GM18858 (cell line): ENCODE measurements around the gene PTPN20.

Source experiments
- ATAC-seq: cut with Tn5 transposase; IDR thresholded peaks from one replicate; pipeline ENCODE4 v1.9.1; 2021; ENCODE audit not compliant: unreplicated experiment

The PTPN20 gene

DNA sequence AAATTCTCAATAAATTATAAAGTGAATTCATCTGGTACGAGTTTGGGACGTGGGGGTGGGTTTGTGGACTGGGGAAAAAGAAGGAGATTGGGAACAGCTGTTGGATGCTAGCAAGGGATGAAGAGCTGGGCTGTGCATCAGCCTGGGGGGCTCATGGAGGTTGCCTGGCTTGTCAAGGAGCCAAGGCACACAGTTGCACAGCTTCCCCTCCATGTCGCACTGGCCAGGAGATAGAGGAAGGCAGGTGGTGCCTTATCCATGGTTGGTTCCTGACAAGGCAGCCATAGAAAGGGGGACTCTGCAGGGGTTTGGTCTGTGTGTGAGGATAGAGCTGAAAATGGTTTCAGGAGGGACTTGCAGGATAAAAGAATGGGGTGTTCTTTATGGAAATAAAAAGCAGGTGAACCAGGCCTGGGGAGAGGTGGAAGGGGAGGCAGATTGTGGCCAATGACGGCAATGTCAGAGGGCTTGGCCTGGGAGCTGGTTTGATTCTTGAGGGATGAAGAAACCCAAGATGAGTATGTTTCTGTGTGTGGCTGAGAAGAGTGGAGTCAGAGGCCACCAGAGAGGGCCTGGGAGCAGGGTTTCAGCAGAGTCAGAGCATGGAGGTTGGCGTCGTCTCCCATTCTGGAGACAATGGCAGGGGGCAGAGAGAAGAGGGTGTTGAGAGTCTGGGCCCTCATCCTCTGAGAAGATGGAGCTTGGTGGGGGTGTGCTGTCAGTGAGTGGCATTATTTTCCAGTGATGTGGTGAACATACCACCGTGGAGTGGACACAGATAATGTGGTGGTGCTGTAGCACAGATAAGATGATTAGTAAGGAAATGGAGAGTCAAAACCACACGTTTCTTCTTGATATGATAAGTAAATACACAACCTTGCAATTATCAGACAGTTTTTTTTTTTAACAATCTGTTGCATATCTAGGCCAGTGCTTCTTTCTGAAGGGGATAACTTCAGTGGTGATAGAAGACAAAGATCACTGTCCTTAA is 108.2 kb downstream of the PTPN20 start:
- ATAC-seq, result no peak

DNA sequence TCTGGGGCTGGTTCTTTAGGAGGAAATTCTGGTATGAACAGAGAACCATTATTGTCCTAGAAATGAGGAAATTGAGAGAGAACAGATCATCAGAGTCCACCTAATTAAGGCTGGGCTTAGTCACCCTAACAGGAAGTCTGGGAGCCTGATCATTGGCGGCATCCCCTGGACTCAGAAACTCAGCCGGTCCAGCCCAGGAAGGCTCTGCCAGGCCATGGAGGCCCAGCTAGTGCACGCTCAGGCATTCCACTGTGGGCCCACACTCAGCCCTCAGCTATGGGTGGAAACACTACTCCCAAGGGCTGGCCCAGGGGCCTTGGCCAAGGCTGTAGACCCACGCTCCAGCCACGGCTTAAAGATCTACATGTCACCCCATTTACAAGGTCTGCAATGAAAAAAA is 109.2 kb downstream of the PTPN20 start:
- ATAC-seq, result no peak

DNA sequence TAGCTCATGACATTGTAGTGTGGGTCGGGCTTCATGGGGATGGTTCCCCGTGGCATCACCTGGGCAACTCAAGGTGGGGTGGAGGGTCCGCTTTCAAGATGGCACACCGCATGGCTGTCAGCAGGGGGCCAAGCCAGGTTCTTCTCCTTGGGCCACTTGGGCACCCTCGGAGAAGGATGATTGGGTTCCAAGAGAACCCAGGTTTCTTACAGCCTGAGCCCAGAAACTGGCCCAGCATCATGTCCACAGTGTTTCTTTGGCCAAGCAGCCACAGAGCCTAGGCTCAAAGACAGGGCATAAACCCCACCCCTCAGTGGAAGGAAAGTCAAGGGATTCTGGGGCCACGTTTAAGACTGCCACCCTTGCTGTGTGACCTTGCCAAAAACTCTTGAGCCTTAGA is 110.6 kb downstream of the PTPN20 start:
- no peak for ATAC-seq

DNA sequence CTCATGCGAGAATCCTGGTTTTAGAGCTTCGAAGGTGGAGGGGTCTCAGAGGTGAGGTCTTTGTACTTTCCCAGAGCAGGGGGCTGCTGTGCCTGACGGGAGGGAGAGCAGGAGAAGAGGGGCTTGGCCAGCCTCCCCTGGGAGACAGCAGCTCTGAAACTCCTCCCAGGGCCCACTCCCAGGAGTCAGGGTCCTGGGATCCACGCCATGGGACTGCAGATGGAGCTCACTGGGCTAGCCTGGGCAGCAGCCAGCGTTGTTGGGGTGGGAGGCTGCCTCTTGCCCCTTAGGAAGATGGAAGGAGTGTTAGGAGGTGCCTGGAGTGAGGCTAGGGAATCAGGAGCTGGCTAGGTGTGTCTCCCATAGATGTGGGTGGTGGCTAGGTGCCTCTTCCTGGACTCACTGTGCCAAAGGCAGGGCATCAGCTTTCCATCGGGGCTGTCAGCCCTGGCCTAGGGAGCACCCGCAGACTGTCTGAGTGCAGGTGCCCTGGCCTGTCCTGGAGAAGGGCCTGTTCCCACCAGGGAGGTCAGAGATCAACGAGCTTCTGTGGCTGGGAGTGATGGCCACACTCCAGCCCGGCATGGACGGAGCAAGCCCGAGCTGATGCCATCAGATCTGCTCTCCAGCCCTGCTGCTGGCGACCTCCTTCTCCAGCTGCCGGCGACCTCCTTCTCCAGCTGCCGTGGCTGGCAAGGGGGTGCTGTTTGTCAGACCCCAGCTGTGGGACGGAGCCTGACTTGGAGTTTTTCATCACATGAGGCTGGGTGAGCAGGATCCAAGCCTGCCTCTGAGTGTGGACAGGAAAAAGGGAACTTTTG is 111.3 kb downstream of the PTPN20 start:
- ATAC-seq, result no peak

DNA sequence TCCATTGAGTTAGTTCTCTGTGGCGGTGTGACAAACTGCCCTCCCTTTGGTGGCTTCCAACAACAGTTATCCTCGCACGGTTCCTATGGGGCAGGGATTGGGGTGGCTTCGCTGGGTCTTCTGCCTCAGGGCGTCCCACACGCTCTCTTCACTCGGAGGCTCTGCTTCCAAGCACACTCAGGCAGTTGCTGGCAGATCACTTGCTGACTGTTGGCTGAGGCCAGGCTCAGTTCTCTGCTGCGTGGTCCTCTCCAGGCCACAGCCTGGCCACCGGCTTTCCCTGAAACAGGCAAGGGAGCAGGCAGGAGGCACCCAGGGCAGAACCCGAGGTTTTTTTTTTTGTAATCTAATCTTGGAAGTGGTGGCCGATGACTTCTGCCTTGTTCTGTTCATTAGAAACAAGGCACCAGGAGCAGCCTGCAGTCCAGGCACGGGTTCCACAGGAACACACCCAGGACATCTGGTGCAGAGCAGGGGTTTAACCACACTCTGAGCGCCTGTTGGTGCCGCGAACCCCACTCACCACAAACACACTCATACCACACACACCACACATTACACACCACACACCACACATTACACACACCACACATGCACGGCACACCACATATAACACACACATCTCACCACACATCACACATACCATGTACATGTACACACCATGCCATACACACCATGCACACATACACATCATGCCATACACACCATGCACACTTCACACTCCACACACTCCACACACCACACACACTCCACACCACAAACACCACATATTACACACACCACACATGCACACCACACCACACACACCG is 112.2 kb downstream of the PTPN20 start:
- no peak for ATAC-seq

DNA sequence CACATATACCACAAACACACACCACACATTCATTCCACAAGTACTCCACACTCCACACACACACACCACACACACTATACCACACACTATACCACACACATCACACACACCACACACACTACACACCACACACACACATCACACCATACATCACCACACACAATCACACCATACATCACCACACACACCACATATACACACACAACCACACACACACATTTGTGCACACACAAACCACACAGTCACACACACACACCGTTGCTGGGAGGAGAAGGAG is 112.8 kb downstream of the PTPN20 start:
- no peak for ATAC-seq

DNA sequence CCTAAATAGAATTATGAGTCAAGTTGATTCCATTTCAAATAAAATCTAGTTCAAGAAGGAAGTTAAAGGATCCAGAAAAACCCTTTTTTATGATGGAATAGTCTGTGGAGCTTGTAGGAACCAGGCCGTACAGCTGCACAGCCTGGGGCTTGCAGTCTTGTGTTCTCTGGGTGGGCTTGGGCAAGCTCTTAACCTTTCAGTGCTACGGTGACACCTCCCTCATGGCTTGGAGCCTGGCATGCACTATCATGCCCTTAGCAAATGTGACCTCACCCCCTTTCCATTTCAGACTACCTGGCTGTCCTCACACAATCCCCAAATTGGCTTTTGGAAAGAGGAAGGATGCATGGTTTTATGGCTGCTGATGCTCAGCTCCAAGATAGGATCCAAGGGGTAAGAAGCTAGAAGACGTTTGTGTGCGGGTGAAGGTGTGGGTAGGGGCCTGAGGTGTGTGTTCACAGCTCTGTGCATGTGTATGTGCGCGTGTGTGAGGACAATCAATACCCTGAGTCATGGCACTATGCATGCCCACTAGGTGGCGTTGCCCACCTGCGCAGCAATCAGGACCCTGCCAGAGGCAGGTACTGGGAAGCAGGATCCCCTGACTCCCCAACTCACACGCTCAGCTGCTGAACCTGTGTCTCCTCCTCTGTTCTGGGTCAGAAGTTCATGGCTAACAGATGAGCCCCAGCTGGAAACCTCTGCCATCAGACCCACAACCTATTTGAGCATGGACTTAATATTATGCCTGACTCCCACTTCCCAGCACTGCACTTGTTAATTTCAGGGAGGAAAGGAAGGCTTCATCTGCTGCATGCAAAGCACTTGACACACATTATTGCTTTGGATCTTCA is 113.4 kb downstream of the PTPN20 start:
- ATAC-seq, result no peak

DNA sequence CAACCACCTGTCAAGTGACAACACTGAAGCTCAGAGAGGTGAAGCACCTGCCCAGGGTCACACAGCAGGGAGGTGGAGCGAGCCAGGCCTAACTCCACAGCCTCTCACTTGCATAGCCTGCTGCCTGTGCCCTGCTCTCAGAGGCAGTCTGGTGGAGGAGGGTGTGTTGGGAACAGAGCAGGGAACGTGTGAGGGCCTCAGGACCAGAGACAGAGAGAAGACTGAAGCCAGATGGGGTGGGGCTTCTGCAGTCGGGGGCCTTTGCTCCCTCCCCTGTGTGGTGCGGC is 114.0 kb downstream of the PTPN20 start:
- no peak for ATAC-seq

DNA sequence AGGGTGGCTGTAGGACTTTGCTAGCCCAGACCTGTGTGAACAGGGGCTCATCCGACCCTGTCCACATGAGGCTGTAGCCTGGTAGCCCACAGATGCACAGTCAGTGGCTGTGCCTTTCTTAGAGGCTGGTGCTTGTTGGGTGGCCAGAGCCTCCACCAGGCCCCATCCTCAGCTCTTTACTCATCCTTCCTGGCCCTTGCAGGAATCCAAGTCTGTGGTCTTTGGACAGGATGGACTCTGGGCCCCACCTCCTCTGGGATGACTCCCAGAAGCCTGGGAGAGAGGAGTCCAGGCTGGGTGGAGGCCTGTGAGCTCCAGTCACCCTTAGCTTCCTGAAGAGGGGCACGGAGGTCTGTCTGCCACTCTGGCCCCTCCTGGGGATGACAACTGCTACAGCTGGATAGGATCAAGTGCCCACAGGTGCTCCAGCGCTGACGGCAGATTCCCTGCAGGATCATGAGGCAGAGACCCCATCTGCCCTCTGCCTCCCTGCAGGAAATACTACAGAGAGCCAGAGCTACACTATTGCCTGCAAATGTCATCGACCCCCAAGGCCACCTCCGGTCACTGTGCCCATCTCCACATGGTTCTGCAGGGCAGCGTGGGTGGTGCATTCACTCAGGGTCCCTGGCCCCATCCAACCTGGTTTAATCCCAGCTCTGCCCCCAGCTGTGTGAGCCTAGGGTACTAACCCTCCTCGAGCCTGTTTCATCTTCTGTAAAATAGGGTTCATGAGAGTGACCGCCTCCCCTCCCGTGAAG is 114.5 kb downstream of the PTPN20 start:
- ATAC-seq, result no peak

DNA sequence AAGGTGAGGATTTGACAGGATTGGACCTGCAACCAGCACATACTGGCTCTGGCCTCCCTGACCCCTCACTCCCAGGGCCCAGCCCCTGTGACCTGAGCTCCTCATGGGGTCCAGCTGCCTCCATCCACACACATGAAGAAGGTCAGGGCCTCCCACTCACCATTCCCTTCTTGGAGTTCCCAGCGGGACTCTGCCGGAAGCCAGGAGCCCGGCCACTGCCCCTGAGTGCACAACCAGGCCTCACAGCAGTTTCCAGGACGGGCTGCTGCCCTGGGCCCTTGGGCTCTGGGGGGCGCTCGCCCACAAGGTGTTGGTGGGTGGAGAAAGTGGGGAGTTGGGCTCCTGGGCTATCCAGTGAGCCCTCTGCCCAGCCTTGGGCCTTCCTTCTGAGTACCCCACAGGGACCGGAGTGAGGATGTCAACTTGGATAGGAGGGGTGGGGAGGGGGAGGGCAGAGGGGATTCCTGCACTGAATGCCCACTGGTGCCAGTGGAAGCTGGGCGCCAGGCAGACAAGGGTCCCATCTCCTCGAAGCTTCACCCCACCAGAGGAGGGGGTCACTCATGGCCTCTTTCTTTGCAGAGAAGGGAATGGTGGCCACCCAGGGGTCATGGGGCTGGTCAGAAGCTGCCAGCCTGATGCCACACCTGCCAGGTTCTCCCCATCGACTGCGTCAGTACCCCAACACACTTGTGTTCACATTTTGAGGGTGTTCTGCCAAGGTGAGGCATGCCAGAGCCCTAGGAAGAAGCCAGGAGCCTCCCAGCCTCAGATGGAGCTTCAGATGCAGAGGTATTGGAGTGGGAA is 115.3 kb downstream of the PTPN20 start:
- no peak for ATAC-seq

DNA sequence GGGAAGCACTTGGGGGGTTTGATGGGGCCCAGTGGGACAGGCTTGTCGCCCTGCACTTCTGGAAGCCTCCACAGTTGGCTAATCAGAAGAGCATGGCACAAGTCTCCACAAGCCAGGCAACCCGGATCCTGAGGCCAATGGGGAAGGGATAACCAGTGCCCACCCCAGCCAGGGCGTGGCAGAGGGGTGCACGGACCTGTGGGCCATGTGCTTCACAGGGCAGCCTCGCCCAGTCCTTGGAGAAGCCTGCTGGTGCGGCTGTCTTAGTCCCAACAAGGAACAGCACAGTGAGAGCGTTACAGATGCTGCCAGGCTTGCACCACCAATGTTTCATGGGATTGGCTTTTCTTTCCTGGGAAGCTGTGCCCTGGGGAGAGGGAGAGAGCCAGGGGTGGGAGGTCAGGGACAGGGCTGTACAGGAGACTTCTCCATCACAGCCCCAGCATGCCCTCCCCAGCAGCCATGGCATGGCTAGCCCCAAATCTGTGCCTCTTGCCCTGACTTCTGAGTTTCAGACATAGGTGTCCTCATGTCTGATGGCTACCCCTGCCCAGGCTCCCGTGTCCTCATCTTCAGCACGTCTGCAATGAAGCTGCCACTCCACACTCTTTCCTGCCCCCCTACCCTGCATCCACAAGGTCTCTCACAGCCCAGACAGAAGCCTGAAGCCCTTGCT is 116.0 kb downstream of the PTPN20 start:
- no peak for ATAC-seq

DNA sequence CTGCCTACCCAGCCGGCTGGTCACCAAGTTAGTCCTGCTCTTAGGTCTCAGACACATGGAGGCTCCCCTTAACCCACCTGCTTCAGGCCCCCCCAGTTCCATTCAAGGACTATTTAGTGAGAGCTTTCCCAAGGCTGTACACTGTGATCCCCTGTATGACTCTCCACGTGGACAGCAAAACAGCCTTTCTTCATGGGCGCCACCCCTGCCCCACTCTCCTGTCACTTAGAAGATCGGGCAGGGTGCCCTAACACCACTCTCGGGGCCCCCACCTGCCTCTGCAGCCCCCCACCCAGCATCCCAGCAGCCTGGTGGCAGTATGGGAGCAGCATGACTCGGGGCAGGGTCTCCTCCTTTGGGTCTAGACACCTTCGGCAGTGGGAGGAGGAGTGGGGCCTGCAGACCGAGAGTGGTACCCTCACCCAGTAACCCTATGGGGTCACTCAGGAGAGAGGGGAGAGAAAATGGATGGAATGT is 116.6 kb downstream of the PTPN20 start:
- no peak for ATAC-seq

DNA sequence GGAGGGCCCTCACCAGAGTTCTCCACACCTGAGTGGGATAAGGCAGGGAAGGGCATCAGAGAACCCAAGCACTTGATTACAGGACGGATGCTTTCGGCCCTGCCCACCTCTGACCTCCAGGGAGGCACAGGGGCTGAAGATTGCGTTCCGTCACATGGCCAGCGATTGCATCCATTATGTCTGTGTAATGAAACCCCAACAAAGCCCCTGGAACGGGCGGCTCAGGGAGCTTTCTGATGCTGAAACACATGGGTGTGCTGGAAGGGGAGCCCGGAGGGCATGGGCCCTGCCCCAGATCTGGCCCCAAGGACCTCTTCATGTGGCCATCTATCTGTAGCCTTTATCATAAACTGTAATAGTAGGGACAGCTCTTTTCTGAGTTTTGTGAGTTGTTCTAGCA is 117.2 kb downstream of the PTPN20 start:
- no peak for ATAC-seq

DNA sequence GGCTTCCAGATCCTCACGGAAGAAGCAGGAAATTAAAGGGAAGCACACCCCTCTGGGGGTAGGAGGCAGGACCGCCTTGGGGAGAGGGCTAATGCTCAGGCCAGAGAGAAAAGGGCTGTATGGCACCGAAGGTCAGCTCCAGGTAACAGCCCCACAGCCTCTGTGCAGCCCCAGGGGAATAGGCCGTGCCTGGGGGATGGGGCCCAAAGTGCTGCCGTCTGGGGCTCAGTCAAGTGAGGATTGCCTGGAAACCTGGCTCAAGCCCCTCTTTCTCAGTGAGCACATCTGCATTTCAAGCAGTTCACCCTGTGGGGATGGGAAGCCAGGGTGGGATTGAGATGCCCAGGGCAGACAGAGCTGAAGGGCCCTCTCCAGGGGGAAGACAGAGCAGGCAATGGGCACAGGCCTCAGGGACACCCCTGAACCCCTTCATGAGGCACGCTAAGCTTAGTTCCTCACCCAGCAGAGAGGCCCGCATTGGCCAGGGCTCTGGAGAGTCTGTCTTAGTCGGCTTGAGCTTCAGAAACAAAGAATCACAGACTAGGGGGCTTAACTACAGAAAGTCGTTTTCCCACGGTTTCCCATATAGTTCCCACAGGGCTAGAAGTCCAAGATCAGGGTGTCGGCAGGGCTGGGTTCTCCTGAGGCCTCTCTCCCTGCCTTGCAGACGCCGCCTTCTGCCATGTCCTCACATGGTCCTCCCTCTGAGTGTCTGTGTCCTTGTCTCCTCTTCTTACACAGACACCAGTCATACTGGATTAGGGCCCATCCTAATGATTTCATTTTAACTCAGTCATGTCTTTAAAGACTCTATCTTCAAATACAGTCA is 118.2 kb downstream of the PTPN20 start:
- ATAC-seq, result no peak

DNA sequence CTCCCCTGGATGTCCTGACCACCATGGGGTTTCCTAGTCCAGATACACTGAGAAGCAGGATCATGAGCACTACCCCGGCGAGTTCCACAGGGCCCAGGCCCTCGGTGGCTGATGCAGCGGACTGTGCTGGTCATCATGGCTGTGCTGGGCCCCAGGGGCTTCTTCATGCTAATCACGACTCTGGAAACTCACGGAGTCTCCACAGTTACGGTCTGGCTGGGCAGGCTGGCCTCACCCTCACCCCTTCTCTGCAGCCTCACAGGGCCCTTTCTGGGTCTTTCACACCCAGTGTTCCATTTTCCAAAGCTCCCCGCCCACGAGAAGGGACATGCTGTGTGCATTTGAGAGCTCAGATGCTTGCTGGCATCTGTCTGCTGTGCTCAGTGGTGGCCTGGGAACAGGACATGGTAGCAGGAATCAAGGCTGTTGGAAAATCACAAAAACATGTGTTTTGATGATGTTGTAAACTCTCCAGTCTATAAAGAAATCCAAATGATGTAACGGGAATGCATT is 119.0 kb downstream of the PTPN20 start:
- ATAC-seq, result no peak

DNA sequence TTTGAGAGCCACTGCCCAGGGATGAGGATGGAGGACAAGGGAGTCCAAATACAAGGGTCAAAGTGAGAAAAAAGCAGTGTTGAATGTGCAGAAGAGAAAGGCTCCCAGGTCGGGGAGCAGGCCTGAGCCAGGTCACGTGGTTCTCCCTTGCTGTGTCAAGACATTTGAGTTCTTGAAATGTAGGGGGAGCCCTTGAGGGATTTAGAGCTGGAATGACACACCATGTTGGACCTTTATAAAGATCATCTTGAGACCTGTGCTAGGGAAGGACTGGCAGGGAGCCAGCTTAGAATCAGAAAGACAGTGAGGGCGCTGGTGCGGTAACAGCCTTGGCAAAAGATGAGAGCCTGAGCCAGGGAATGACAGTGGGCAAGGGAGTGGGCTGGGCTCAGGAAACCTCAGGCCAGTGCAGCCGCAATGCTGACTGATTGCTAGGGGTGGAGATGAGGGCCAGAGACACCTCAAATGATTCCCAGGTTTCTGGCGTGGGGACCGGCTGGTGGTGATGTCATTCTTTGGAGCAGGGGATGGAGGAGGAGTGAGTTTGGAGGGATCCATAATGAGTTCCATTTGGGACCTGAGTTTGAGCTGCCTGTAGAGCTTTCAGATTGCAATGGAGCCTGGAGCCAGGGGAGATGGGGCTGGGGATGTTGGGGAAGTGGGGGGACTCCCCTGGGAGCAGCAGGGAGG is 120.1 kb downstream of the PTPN20 start:
- no peak for ATAC-seq
